Testis (tissue), 3 donors: ENCODE measurements around the gene GALNT14. TPM values are rescaled to one million over a fixed set of nuclear protein-coding genes. Genes with fewer than 3 reads are reported as not detected.

Experiments
- DNase-seq: peaks from one replicate; pipeline ENCODE4 v3.0.0-alpha.2; 2019
- H3K27ac ChIP-seq, 2 donors: fragments of 200-600 bp; sonication (generic); one replicate each; pipeline ENCODE4 v1.5.1; 2019
- H3K27me3 ChIP-seq: fragments of 200-600 bp; sonication (generic); one replicate; pipeline ENCODE4 v1.5.1; 2019
- H3K36me3 ChIP-seq: fragments of 200-600 bp; sonication (generic); one replicate; pipeline ENCODE4 v1.5.1; 2017; ENCODE audit warnings: low read depth; ENCODE audit errors: missing control alignments
- H3K4me1 ChIP-seq: fragments of 200-600 bp; sonication (generic); one replicate; pipeline ENCODE4 v1.5.1; 2019
- H3K4me3 ChIP-seq, 2 donors: fragments of 200-600 bp; sonication (generic); one replicate each; pipeline ENCODE4 v1.5.1; 2017 to 2019
- H3K9me3 ChIP-seq: fragments of 200-600 bp; sonication (generic); one replicate; pipeline ENCODE4 v1.5.1; 2017
- CTCF ChIP-seq, 3 experiments: fragments of 450-650 bp in 2 of 3; fragments of 200-600 bp in 1 of 3; sonication (generic) in 1 of 3; IDR thresholded peaks; one replicate each; pipeline ENCODE4 v1.5.1; 2016 to 2019; ENCODE audit warnings: antibody characterized with exemption in 3 of 3, mild to moderate bottlenecking in 2 of 3, moderate library complexity in 1 of 3
- POLR2A ChIP-seq: fragments of 450-650 bp; IDR thresholded peaks from one replicate; pipeline ENCODE4 v1.6.1; 2017; ENCODE audit warnings: antibody characterized with exemption, mild to moderate bottlenecking, moderate library complexity
- WGBS, 2 donors: methylation state at CpG; one replicate each; pipeline ENCODE4 v1.1.5; 2018; 5-methylcytosine and 5-hydroxymethylcytosine counted together
- intact Hi-C: fragments of 100-400 bp; cut with DNase I; formaldehyde crosslinking; loops from one replicate; pipeline ENCODE4 v1.15.1; 2023; ENCODE audit warnings: low total_unique reads
- polyA plus RNA-seq: library from polyadenylated mRNA; stranded (reverse); fragments of 350-450 nt; fragmentation: Illumina TruSeq; extraction: RNeasy Lipid Tissue Mini Kit (QIAGEN cat#74804); gene quantifications from one replicate; pipeline ENCODE4 v1.2.3, GENCODE V29; 2014; ENCODE audit warnings: low read depth, low replicate concordance; ENCODE audit not compliant: insufficient read depth
- total RNA-seq, 2 donors: library from RNA; depleted of rRNA; stranded (reverse); fragments of >200 nt; gene quantifications; one replicate each; pipeline ENCODE4 v1.2.3, GENCODE V29; 2016

GALNT14 gene
- total and polyA plus RNA-seq, 3 donors from 2014 or later, result 6.9 to 31.5 (median 11.6) TPM

- peak; percentile 19 for DNase-seq
- peak overlapping the region; percentile 47 to 64 for H3K4me3 ChIP-seq
- 0 to 1% methylated on average over 6 to 59 of the region's 72 CpGs for WGBS, 2 donors
- no peaks in the 10 kb centered on the region for H3K9me3 ChIP-seq
- H3K36me3 ChIP-seq, result no peaks in the 10 kb centered on the region
- no peak for TF ChIP-seq POLR2A
- TF ChIP-seq CTCF (IDR thresholded peaks at IDR 0.05), result no peak
- H3K27me3 ChIP-seq, result no peaks in the 10 kb centered on the region
- no peak overlapping the region for H3K27ac ChIP-seq
- H3K4me1 ChIP-seq, result no peaks in the 10 kb centered on the region
- intact Hi-C loops, result no loop called here
Measured at GRCh38 chr2:31137211-31138036, 816 bp downstream of the GALNT14 start.

GRCh38 chr2:31136732-31137131, 1.5 kb downstream of the GALNT14 start:
- TF ChIP-seq POLR2A, result no peak
- TF ChIP-seq CTCF (IDR thresholded peaks at IDR 0.05), result no peak
- H3K36me3 ChIP-seq, result no peaks in the 10 kb centered on the region
- H3K27me3 ChIP-seq, result no peaks in the 10 kb centered on the region
- H3K9me3 ChIP-seq, result no peaks in the 10 kb centered on the region
- intact Hi-C loops, result no loop called here
- no peaks in the 10 kb centered on the region for H3K4me1 ChIP-seq
- no peak for DNase-seq
- WGBS, 2 donors, result 33 to 35% methylated on average over 10 of the region's 10 CpGs
- H3K27ac ChIP-seq, result no peak overlapping the region
- H3K4me3 ChIP-seq, result peak overlapping the region in 1 of 2 donors; percentile 64

- Histone ChIP-seq H3K4me1 (no peaks in the 10 kb centered on the region), H3K27me3 (no peaks in the 10 kb centered on the region), H3K9me3 (no peaks in the 10 kb centered on the region), H3K4me3 (no peak overlapping the region), H3K36me3 (no peaks in the 10 kb centered on the region), H3K27ac (no peak overlapping the region)
- no peak for TF ChIP-seq CTCF (IDR thresholded peaks at IDR 0.05)
- TF ChIP-seq POLR2A, result no peak
- DNase-seq, result no peak
- intact Hi-C loops, result no loop called here
- 64 to 67% methylated on average over 3 of the region's 3 CpGs for WGBS, 2 donors
Measured at GRCh38 chr2:31136000-31136399, 2.2 kb downstream of the GALNT14 start.

- DNase-seq, result no peak
- Histone ChIP-seq H3K4me1 (no peaks in the 10 kb centered on the region), H3K36me3 (no peaks in the 10 kb centered on the region), H3K27ac (no peak overlapping the region), H3K4me3 (no peak overlapping the region), H3K9me3 (no peaks in the 10 kb centered on the region), H3K27me3 (no peaks in the 10 kb centered on the region)
- intact Hi-C loops, result no loop called here
- no peak for TF ChIP-seq POLR2A
- TF ChIP-seq CTCF (IDR thresholded peaks at IDR 0.05), result no peak
- WGBS, 2 donors, result 86 to 91% methylated on average over 5 of the region's 5 CpGs
Measured at GRCh38 chr2:31134480-31134879, 3.8 kb downstream of the GALNT14 start.

- DNase-seq, result no peak
- no peaks in the 10 kb centered on the region for H3K36me3 ChIP-seq
- no peak overlapping the region for H3K27ac ChIP-seq
- no peaks in the 10 kb centered on the region for H3K9me3 ChIP-seq
- H3K4me3 ChIP-seq, result no peak overlapping the region
- no peak for TF ChIP-seq POLR2A
- no peak for TF ChIP-seq CTCF (IDR thresholded peaks at IDR 0.05)
- no peaks in the 10 kb centered on the region for H3K4me1 ChIP-seq
- intact Hi-C loops, result no loop called here
- WGBS, 2 donors, result 86 to 90% methylated on average over 5 of the region's 5 CpGs
- H3K27me3 ChIP-seq, result no peaks in the 10 kb centered on the region
Measured at GRCh38 chr2:31132786-31133185, 5.5 kb downstream of the GALNT14 start.
